ENCODE data around the gene HNRNPU.

HNRNPU gene

GRCh38 chr1:244860078-244860477 is 4.3 kb downstream of the HNRNPU start:
- no peak for TF ChIP-seq ZNF8 (CRISPR knock-in tag; IDR thresholded peaks at IDR 0.05)
- TF ChIP-seq ZFP3 (CRISPR knock-in tag; IDR thresholded peaks at IDR 0.05), result no peak
- TF ChIP-seq ARNTL (CRISPR knock-in tag; IDR thresholded peaks at IDR 0.05; ENCODE audit: borderline replicate concordance, low read depth), result no peak
- TF ChIP-seq RARB (CRISPR knock-in tag; IDR thresholded peaks at IDR 0.05), result no peak
- no peak for ATAC-seq

- no peak for TF ChIP-seq POU6F1 (CRISPR knock-in tag; IDR thresholded peaks at IDR 0.05; ENCODE audit: borderline replicate concordance, low read depth)
- TF ChIP-seq ZNF8 (CRISPR knock-in tag; IDR thresholded peaks at IDR 0.05), result no peak
- no peak for TF ChIP-seq CSDC2 (CRISPR knock-in tag; IDR thresholded peaks at IDR 0.05)
- no peak for TF ChIP-seq ZFP3 (CRISPR knock-in tag; IDR thresholded peaks at IDR 0.05)
- TF ChIP-seq TOX (CRISPR knock-in tag; IDR thresholded peaks at IDR 0.05; ENCODE audit: borderline replicate concordance), result no peak
- TF ChIP-seq RARB (CRISPR knock-in tag; IDR thresholded peaks at IDR 0.05), result no peak
- no peak for TF ChIP-seq ZNF565 (CRISPR knock-in tag; conservative IDR thresholded peaks at IDR 0.05; ENCODE audit: low read depth)
- no peak for TF ChIP-seq CSRNP3 (CRISPR knock-in tag; IDR thresholded peaks at IDR 0.05)
- no peak for TF ChIP-seq CREB5 (CRISPR knock-in tag; IDR thresholded peaks at IDR 0.05; ENCODE audit: low read depth)
- no peak for TF ChIP-seq BACH2 (CRISPR knock-in tag; IDR thresholded peaks at IDR 0.05; ENCODE audit: borderline replicate concordance)
- TF ChIP-seq GLIS3 (CRISPR knock-in tag; IDR thresholded peaks at IDR 0.05), result no peak
- no peak for TF ChIP-seq TSHZ2 (CRISPR knock-in tag; IDR thresholded peaks at IDR 0.05)
- TF ChIP-seq ISL1 (CRISPR knock-in tag; IDR thresholded peaks at IDR 0.05), result no peak
- TF ChIP-seq ZNF70 (CRISPR knock-in tag; IDR thresholded peaks at IDR 0.05), result no peak
- TF ChIP-seq TCF4 (CRISPR knock-in tag; IDR thresholded peaks at IDR 0.05; ENCODE audit: borderline replicate concordance), result no peak
- no peak for TF ChIP-seq ZFP30 (CRISPR knock-in tag; IDR thresholded peaks at IDR 0.05)
- TF ChIP-seq PPARA (CRISPR knock-in tag; IDR thresholded peaks at IDR 0.05; ENCODE audit: borderline replicate concordance), result no peak
- ATAC-seq, result no peak
These were observed 6.0 kb downstream of the HNRNPU start for GRCh38 chr1:244858357-244858756.

GRCh38 chr1:244857761-244858160 is 6.6 kb downstream of the HNRNPU start:
- TF ChIP-seq RARB (CRISPR knock-in tag; IDR thresholded peaks at IDR 0.05) (no peak), ZNF565 (CRISPR knock-in tag; conservative IDR thresholded peaks at IDR 0.05; ENCODE audit: low read depth) (no peak), ESRRG (CRISPR knock-in tag; IDR thresholded peaks at IDR 0.05) (no peak), ZFP3 (CRISPR knock-in tag; IDR thresholded peaks at IDR 0.05) (no peak), OSR1 (CRISPR knock-in tag; IDR thresholded peaks at IDR 0.05) (no peak), GLIS3 (CRISPR knock-in tag; IDR thresholded peaks at IDR 0.05) (no peak), TCF4 (CRISPR knock-in tag; IDR thresholded peaks at IDR 0.05; ENCODE audit: borderline replicate concordance) (no peak), ZC3H10 (CRISPR knock-in tag; IDR thresholded peaks at IDR 0.05) (no peak)
- no peak for ATAC-seq

GRCh38 chr1:244854865-244855578 is 9.3 kb downstream of the HNRNPU start:
- TF ChIP-seq PATZ1 (CRISPR knock-in tag; IDR thresholded peaks at IDR 0.05; ENCODE audit: borderline replicate concordance), result no peak
- no peak for TF ChIP-seq ARNTL (CRISPR knock-in tag; IDR thresholded peaks at IDR 0.05; ENCODE audit: borderline replicate concordance, low read depth)
- TF ChIP-seq POU6F1 (CRISPR knock-in tag; IDR thresholded peaks at IDR 0.05; ENCODE audit: borderline replicate concordance, low read depth), result no peak
- TF ChIP-seq CREB5 (CRISPR knock-in tag; IDR thresholded peaks at IDR 0.05; ENCODE audit: low read depth), result no peak
- TF ChIP-seq ESRRG (CRISPR knock-in tag; IDR thresholded peaks at IDR 0.05), result no peak
- TF ChIP-seq CSDC2 (CRISPR knock-in tag; IDR thresholded peaks at IDR 0.05), result no peak
- no peak for TF ChIP-seq RARB (CRISPR knock-in tag; IDR thresholded peaks at IDR 0.05)
- ATAC-seq, result no peak

All from SK-N-SH treated with all-trans-retinoic acid at 6 μM for 48 hours (cell line).